Osteocyte (in vitro differentiated cells): ENCODE results near the gene ARHGEF37. TPM values are rescaled to one million over a fixed set of nuclear protein-coding genes. Genes with fewer than 3 reads are reported as not detected.
A peak's percentile ranks its signal among the peaks of the same experiment; 100 is the strongest.
"Not testable (repeated sequence)": the region's sequence is repeated elsewhere in the genome, so short reads cannot be mapped to it uniquely, and the experiment has no call there.

ENCODE experiments used
- DNase-seq: peaks from one replicate; pipeline ENCODE4 v3.0.0; 2021; ENCODE audit warnings: mixed read lengths; ENCODE audit not compliant: unreplicated experiment; ENCODE audit errors: extremely low spot score
- H3K27ac Mint-ChIP-seq: one replicate; pipeline ENCODE4 v1.8.0; 2021; ENCODE audit warnings: mild to moderate bottlenecking, mixed read lengths; ENCODE audit not compliant: unreplicated experiment
- H3K27me3 Mint-ChIP-seq: one replicate; pipeline ENCODE4 v1.8.0; 2021; ENCODE audit warnings: mixed read lengths; ENCODE audit not compliant: unreplicated experiment
- H3K36me3 Mint-ChIP-seq: one replicate; pipeline ENCODE4 v1.8.0; 2021; ENCODE audit warnings: mixed read lengths; ENCODE audit not compliant: unreplicated experiment
- H3K4me1 Mint-ChIP-seq: one replicate; pipeline ENCODE4 v1.8.0; 2021; ENCODE audit warnings: mixed read lengths; ENCODE audit not compliant: unreplicated experiment
- H3K4me3 Mint-ChIP-seq: one replicate; pipeline ENCODE4 v1.8.0; 2021; ENCODE audit warnings: mild to moderate bottlenecking, moderate library complexity, mixed read lengths; ENCODE audit not compliant: unreplicated experiment
- H3K9me3 Mint-ChIP-seq: one replicate; pipeline ENCODE4 v1.8.0; 2021; ENCODE audit warnings: mixed read lengths; ENCODE audit not compliant: unreplicated experiment
- total RNA-seq: library from RNA; stranded (reverse); gene quantifications from 2 replicates; pipeline ENCODE4 v1.2.1, GENCODE V29; 2021
- TF ChIP-seq, protein P1 (sequence below): fragments of 200-600 bp; sonication (generic); IDR thresholded peaks from 2 replicates; pipeline ENCODE4 v1.5.0; 2021; ENCODE audit warnings: antibody characterized with exemption, mild to moderate bottlenecking, moderate library complexity

The ARHGEF37 gene
- total RNA-seq, 1 donor from 2014 or later: 8.9 TPM

DNA sequence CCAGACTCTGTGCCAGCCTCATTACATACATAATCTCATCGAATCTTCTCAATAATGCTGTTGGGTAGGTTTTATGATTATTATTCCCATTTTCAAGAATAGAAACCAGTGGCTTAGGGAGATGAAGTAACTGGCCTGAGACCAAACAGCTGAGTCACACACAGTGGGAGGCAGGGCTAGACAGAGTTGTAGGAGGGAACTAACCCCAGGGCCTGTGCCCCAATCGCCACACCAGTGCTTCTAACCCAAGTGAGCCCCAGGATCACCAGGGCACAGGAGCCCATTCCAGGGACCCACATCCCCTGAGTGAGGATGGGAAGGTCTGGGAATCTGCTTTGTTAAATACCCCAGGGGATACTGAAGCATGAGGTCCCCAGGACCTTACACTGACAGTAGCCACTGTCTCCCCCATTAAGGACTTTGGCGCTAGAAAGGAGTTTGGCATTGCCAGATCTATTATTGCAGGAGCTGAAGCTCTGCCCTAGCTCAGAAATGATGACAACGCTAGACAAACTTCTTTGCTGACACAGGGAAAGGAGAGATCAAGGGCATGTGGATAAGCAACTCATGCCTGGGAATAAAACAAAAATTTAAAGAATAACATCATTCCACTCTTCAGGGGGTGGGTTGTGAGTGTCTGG lies 85.0 kb downstream of the ARHGEF37 start:
- TF ChIP-seq, protein P1, sequence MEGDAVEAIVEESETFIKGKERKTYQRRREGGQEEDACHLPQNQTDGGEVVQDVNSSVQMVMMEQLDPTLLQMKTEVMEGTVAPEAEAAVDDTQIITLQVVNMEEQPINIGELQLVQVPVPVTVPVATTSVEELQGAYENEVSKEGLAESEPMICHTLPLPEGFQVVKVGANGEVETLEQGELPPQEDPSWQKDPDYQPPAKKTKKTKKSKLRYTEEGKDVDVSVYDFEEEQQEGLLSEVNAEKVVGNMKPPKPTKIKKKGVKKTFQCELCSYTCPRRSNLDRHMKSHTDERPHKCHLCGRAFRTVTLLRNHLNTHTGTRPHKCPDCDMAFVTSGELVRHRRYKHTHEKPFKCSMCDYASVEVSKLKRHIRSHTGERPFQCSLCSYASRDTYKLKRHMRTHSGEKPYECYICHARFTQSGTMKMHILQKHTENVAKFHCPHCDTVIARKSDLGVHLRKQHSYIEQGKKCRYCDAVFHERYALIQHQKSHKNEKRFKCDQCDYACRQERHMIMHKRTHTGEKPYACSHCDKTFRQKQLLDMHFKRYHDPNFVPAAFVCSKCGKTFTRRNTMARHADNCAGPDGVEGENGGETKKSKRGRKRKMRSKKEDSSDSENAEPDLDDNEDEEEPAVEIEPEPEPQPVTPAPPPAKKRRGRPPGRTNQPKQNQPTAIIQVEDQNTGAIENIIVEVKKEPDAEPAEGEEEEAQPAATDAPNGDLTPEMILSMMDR: no peak
- no peak for DNase-seq
- Mint-ChIP-seq H3K4me1 (peaks cover 8% of the 10 kb centered on the region), H3K27me3 (no peaks in the 10 kb centered on the region), H3K4me3 (no peak overlapping the region), H3K27ac (no peak overlapping the region), H3K36me3 (no peaks in the 10 kb centered on the region), H3K9me3 (peaks cover 8% of the 10 kb centered on the region)

DNA sequence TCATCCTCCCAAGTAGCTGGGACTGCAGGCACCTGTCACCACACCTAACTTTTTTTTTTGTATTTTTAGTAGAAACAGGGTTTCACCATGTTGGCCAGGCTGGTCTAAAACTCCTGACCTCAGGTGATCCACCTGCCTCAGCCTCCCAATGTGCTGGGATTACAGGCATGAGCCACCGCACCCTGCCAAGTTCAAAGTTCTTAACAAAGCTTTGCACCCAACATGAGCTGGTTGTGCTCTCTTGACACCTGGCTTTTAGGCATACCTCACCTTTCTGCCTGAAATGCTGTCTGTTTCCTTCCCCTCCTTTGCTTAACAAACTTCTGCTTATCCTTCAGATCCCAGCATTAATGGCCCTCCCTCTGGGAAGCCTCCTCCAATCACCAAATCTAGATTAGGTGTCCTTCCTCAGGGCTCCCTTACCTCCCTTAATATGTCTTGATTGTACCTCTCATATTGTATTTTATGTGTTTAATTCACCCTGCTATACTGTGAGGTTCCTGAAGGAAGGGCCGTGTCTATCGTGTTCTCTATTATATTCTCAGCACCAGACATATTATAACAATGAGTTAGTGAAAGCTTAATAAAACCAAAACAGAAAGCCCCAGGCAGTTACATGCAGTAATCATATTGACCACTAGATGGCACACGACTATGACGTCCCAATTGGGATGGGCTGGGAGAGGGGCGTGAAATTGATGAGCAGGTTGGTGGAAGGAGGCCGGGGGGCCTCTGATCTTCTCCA lies 86.0 kb downstream of the ARHGEF37 start:
- H3K9me3 Mint-ChIP-seq: peaks cover 8% of the 10 kb centered on the region
- TF ChIP-seq, protein P1: peak; percentile 64
- H3K36me3 Mint-ChIP-seq: no peaks in the 10 kb centered on the region
- H3K4me3 Mint-ChIP-seq: no peak overlapping the region
- DNase-seq: no peak
- no peak overlapping the region for H3K27ac Mint-ChIP-seq
- peaks cover 6% of the 10 kb centered on the region for H3K27me3 Mint-ChIP-seq
- H3K4me1 Mint-ChIP-seq: peaks cover 8% of the 10 kb centered on the region

DNA sequence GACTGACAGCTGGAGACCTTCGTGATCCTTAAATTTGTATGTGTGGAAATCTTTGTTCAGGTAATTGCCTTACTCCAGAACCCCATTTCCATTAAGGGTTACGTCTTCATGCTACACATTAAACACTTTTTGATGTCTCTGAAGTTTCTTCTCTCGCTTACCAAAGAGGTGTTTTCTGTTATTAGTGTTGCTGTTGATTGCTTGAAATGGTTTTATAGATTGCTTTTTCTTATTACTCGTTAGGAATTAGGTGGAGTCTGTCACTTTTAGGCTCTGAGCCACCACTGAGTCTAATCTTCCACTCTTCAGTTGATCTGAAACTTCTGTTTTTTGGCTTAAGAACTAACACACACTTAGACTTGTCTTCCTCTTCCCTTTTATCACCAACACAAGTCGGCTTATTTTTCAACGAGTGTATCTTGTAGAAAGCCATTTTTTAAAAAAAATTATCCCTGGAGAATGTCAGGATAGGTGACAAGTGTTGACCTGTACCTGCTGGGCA lies 86.6 kb downstream of the ARHGEF37 start:
- no peaks in the 10 kb centered on the region for H3K36me3 Mint-ChIP-seq
- peaks cover 10% of the 10 kb centered on the region for H3K27me3 Mint-ChIP-seq
- no peak for DNase-seq
- peaks cover 8% of the 10 kb centered on the region for H3K4me1 Mint-ChIP-seq
- no peak overlapping the region for H3K4me3 Mint-ChIP-seq
- H3K27ac Mint-ChIP-seq: no peak overlapping the region
- TF ChIP-seq, protein P1: no peak
- peaks cover 8% of the 10 kb centered on the region for H3K9me3 Mint-ChIP-seq

DNA sequence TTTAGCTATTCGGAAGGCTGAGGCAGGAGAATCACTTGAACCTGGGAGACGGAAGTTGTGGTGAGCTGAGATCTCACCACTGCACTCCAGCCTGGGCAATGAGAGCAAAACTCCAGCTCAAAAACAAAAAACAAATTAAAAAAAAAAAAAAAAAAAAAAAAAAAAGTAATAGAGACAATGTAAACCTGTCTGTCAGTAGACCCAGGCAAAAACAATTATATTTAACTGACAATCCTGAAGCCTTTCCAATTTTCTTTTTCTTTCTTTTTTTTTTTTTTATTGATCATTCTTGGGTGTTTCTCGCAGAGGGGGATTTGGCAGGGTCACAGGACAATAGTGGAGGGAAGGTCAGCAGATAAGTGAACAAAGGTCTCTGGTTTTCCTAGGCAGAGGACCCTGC lies 88.0 kb downstream of the ARHGEF37 start:
- not testable (repeated sequence) for H3K36me3 Mint-ChIP-seq, H3K4me3 Mint-ChIP-seq, H3K9me3 Mint-ChIP-seq, H3K27ac Mint-ChIP-seq, H3K4me1 Mint-ChIP-seq, DNase-seq
- H3K27me3 Mint-ChIP-seq: peaks cover 20% of the 10 kb centered on the region

DNA sequence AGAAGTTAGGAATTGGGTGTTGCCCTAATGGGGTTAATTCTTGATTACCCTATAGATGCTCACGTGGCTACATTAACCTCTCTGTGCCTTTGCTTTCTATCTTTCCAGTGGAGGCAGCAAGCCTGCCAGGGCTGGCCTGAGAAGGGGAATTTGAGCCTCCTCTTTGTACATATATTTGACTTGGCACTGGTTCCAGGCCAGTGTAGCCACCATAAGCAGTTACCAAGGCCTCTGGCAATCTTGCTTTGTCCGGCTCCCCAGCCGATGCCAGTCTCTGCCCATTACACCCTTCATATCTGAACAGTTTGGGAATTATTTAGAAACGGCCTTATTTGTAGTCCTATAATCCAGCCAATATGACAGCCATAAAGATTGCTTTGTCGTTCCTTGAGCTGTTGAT lies 90.2 kb downstream of the ARHGEF37 start:
- H3K4me3 Mint-ChIP-seq: no peak overlapping the region
- H3K27ac Mint-ChIP-seq: no peak overlapping the region
- H3K9me3 Mint-ChIP-seq: peaks cover 8% of the 10 kb centered on the region
- H3K27me3 Mint-ChIP-seq: peaks cover 33% of the 10 kb centered on the region
- H3K36me3 Mint-ChIP-seq: no peaks in the 10 kb centered on the region
- peak; percentile 27 for DNase-seq
- TF ChIP-seq, protein P1: no peak
- peaks cover 3% of the 10 kb centered on the region for H3K4me1 Mint-ChIP-seq
